HG03457 (cell line): ENCODE measurements around the gene SLC12A7.

Experiments
- ATAC-seq: cut with Tn5 transposase; IDR thresholded peaks from one replicate; pipeline ENCODE4 v1.9.1; 2021; ENCODE audit warnings: moderate number of reproducible peaks; ENCODE audit not compliant: unreplicated experiment

Gene SLC12A7

DNA sequence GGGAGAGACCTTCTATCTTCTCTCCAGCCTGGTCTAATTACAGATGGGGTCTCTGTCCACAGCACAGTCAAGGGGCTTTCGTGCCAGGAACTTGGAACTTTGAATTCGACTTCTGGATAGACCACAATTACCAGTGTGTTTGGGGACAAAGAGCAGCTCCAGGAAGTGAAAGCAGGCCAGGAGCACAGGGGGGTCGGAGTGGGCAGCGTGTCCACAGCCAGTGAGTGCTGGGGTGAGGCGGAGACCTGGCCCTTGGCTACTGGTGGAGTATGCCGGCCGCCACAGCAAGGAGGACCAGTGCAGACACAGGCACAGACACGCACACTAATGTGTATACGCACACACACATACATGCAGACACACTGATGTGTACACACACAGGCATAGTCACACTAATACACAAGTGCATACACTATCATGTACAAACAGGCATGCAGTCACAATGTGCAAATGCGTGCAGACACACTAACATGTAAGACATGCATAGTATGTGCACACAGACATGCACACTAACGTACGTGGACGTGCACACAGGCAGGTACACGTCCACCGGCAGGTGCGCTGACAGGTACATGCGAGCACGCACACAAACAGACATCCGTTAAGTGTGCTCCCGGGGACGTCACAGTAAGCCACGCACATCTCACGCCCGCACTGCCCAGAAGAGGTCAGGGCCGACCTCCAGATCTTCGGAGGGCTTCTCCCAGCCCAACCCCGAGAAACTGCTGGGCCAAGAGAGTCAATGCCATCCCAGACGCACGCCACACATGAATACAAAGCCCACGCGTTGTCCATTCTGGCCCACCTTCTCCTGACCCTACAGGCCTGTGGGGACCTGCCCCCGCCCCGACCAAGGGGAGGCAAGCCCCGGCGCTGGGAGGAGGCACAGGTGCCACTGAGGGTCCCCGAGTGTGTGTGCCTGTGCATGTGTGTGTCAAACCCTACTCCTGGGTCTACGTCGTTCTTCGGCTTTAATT, 56.8 kb downstream of the SLC12A7 start:
- no peak for ATAC-seq

DNA sequence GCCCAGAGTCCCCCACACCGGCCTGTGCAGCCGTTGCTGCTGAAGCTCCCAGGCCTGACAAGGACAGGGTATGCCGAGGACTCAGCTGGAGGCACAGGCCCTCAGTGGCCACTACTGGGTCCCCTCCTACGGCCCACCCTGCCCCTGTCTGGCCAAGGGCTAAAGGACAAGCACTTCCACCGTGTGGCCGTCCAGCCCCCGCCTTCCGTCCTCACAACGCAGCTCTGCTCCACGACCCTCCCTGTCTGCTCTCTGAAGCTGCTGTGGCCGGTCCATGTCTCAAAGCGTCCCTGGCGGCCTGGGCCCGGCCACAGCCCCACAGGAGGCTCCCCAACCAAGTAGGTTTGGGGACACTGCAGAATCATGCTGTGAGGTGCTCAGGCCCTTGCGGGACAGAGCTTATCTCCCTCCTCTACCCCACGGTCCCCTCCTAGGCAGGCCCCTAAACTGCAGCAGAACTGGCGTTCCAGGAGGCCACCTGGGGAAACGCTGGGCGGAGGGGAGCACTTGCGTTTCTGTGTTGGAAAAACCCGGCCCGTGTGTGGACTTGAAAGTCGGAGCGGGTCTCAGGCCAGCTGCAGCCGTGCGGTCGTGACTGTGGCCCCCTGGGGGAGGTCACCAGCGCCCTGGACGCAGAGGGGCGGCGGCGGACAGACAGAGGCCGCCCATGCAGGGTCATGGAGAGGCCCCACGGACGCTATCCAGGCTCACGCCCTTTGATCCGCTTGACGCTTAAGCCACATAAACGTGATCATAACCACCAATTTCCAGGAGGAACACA, 57.7 kb downstream of the SLC12A7 start:
- no peak for ATAC-seq

DNA sequence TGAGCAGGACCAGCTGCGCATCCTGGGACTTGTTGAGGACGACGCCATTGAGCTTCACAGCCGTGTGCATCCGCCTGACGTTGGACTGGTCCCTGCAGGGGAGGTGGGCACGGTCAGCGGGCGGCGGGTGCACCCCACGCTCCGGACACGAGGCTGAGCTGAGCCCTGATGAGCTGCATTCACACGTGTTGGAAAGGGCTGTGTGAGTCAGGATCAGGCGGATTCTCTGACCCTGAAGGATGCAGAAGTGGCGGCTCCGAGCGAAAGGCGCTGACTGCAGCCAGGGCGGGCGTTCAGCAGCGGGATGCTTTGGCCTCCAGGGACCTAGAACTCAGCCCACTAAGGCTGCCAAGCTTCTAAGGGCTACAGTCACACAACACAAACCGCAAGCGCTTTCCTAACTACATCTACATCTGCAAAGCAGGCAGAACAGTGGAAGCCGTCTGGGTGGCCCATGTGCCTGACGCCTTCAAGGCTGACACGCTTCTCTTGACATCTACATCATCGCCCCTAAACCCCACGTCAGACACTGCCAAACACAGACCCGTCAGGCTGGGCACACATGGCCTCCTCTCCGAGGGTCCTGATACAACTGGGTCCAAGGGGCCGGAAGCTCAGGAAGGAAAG, 58.4 kb downstream of the SLC12A7 start:
- no peak for ATAC-seq

DNA sequence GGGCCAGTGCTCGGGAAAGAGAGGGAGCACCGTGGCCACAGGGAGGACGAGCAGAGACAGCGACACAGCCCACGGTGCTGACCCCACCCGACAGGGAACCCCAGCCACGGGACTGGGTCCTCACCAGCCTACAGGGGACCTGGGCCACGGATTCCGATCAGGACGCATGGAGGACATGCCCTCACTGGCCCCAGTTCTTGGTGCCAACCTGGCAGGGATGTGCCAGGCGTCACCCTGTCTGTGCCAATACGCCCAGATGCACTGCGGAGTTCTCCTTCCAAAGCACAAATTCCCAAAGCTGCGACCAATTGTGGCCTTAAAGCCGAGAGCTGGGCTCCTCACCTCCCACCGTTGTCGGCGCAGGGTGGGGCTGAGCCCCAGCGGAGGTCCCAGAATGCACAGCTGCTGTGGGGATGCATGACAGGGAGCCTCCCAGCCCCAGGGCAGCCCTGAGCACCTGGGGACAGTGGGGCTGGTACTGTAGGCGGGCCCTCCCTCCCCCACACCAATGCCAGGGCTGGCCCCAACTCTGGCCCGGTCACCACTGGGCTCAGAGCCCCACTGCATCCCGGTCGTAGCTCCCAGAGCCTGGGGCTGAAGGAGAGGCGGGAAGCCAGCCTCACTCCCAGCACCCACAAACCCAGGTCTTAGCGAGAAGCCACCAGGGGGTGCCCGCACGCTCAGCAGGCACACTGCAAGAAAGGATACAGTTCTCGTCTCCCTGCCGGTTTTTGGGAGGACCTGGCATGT, 59.0 kb downstream of the SLC12A7 start:
- ATAC-seq, result no peak

DNA sequence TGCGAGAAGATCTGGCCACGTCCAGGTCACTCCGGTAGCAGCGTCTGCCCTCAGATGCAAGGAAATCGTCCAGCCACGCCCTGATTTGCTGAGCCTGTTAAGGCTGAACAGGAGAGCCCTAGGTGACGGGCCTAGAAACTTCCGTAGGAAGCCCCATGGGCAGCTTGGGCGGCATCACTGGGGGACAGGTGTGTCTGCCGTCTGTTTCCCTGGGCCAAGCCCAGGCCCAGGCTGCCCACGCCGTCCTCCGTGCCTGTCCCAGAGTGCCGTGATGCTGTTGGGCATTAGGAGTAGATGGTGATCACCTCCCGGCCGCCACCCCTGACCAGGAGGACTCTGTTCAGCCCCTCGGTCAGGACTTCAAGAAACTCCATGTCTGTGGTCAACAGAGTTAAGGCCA, 59.8 kb downstream of the SLC12A7 start:
- ATAC-seq, result no peak

DNA sequence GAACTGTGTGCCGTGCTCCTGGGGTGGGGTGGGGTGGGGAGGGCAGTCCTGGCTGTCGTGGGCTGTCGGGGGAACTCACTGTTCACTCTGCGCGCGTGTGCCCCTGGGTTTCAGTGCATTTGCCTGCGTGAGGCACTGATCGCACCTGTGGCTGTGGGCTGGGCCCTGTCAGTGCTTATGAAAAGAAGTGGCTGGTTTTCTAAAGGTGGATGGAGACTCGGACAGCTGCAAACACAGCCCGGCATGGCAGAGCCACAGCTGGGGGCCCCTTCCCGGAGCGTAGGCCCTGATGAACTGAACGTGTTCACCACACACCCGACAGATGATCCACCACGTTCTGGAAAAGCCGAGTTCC, 60.5 kb downstream of the SLC12A7 start:
- ATAC-seq, result no peak

DNA sequence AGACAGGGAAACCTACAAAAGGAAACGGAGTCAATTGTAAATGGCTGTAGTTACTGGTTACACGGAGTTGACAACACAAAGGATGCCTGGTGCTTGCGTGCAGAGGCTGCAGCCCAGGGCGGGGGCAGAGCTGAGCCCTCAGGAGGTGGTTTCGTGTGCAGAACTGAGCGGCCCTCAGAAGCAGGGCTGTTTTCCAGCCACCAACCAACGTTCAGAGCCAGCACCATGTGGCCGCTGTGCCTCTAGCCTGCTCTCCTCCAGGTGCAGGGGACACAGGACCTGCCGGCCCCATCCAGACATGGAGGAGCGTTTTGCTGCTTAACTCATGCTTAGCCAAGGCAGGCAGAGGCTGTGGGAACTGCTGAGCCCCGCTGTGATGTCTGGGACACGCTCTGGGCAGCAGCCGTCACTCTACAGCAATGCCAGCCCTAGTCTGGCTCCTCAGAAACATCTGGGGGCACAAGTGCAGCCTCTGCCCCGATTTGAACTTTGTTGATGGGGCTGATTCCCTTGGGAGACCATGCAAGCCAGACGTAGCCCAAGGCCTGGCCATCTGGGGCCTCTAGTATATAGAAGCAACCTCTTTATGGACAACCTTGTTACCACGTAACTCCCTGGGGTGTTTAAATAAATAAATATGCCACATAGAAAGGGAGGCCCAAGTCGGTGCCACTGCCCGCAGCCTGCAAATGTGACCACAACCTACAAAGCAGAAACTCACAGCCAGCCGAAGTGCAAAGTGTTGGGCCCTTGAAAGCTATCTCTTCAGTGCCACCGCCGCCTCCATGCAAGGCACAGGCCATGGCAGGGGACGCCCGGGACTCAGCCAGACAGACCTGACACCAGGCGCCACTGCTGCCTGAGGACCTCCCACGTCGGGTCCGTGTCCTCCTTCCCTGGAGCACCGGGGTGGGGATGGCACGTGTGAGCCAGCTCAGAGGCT, 61.2 kb downstream of the SLC12A7 start:
- no peak for ATAC-seq

DNA sequence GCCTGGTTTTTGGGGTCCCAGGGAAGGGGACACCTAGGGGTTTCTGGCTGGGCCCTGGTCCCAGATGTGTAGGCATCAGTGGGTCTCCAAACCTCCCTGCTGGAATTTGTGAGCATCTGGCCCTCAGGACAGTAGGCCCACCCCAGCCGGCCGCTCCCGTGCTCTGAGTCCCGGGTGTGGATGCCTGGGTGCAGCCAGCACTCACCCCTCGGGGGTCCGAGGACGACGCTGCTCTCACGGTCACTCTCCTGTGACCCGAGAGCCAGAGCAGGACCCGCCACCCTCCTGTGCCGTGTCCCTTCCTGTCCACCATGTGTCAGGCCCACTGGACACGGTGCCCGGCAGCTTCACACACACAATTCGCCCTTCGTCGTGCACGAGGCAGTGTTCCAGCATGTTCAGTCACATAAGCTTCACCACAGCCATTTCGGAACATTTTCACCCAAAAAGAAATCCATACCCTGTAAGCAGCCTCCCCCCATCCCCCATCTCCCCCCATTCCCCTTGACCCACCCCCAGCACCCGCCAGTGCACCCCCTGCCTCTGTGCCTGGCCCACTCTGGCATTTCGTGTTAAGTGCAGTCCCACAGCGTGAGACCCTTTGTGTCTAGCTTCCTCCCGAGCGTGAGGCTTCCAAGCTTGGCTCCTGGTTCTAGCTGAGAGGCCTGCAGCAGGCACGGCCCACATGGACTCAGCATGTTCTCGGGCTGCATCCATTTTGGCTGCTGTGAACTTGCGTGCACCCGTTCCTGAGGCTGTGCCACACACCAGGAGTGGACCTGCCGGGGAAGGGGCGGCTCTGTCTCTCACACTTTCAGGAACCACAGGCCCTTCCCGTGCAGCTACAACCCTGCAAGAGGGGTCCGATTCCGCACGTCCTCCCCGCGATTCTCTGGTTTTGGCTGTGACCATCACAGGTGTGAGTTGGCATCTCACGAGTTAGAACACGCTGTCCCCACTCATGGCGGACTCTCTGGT, 62.7 kb downstream of the SLC12A7 start:
- no peak for ATAC-seq

DNA sequence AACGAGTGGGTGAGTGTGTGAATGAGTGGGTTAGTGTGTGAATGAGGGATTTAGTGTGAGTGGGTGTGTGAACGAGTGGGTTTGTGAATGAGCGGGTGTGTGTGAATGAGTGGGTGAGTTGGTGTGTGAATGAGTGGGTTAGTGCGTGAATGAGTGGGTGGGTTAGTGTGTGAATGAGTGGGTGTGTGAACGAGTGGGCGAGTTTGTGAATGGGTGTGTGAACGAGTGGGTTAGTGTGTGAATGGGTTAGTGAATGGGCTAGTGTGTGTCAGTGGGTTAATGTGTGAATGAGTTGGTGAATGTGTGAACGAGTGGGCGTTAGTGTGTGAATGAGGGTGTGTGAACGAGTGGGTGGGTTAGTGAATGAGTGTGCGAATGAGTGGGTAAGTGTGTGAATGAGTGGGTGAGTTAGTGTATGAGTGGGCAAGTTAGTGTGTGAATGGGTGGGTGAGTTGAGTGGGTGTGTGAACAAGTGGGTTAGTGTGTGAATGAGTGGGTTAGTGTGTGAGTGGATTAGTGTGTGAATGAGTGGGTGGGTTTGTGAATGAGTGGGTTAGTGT, 63.6 kb downstream of the SLC12A7 start:
- no peak for ATAC-seq

DNA sequence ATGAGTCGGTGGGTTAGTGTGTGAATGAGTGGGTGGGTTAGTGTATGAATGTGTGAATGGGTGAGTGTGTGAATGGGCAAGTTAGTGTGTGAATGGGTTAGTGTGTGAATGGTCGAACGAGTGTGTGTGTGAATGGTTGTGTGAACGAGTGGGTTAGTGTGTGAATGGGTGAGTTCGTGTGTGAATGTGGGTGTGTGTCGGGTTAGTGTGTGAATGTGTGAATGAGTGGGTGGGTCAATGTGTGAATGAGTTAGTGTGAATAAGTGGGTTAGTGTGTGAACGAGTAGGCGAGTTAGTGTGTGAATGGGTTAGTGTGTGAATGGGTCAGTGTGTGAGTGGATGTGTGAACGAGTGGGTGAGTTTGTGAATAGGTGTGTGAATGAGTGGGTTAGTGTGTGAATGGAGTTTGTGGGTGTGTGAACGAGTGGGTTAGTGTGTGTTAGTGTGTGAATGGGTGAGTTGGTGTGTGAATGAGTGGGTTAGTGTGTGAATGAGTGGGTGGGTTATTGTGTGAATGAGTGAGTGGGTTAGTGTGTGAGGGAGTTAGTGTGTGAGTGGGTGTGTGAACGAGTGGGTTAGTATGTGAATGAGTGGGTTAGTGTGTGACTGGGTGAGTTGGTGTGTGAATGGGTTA, 64.4 kb downstream of the SLC12A7 start:
- ATAC-seq, result no peak

DNA sequence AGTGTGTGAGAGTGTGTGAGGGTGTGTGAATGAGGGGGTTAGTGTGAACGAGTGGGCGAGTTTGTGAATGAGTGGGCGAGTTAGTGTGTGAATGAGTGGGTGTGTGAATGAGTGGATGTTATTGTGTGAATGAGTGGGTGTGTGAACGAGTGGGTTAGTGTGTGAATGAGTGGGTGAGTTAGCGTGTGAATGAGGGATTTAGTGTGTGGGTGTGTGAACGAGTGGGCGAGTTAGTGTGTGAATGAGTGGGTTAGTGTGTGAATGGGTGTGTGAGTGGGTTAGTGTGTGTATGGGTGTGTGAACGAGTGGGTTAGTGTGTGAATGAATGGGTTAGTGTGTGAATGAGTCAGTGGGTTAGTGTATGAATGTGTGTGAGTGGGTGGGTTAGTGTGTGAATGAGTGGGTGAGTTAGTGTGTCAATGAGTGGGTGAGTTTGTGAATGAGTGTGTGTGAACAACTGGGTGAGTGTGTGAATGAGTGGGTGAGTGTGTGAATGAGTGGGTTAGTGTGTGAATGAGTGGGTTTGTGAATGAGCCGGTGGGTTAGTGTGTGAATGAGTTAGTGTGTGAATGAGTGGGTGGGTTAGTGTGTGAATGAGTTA, 65.8 kb downstream of the SLC12A7 start:
- no peak for ATAC-seq

DNA sequence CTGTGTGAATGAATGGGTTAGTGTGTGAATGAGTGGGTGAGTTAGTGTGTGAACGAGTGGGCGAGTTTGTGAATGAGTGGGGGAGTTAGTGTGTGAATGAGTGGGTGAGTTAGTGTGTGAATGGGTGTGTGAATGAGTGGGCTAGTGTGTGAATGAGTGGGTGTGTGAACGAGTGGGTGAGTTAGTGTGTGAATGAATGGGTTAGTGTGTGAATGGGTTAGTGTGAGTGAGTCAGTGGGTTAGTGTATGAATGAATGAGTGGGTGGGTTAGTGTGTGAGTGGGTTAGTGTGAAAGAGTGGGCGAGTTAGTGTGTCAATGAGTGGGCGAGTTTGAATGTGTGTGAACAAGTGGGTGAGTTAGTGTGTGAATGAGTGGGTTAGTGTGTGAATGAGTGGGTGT, 67.7 kb downstream of the SLC12A7 start:
- no peak for ATAC-seq

DNA sequence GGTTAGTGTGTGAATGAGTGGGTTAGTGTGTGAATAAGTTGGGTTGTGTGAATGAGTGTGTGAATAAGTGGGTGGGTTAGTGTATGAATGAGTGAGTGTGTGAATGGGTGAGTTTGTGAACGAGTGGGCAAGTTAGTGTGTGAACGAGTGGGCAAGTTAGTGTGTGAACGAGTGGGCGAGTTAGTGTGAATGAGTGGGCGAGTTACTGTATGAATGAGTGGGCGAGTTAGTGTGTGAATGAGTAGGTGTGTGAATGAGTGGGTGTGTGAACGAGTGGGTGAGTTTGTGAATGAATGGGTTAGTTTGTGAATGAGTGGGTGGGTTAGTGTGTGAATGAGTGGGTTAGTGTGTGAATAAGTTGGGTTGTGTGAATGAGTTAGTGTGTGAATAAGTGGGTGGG, 68.5 kb downstream of the SLC12A7 start:
- ATAC-seq, result no peak

DNA sequence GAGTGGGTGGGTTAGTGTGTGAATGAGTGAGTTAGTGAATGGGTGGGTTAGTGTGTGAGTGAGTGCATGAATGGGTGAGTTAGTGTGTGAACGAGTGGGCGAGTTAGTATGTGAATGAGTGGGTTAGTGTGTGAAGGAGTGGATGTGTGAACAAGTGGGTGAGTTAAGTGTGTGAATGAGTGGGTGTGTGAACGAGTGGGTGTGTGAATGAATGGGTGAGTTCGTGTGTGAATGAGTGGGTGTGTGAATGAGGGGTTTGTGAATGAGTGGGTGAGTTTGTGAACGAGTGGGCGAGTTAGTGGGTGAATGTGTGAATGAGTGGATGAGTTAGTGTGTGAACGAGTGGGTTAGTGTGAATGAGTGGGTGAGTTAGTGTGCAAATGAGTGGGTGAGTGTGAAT, 69.2 kb downstream of the SLC12A7 start:
- no peak for ATAC-seq

DNA sequence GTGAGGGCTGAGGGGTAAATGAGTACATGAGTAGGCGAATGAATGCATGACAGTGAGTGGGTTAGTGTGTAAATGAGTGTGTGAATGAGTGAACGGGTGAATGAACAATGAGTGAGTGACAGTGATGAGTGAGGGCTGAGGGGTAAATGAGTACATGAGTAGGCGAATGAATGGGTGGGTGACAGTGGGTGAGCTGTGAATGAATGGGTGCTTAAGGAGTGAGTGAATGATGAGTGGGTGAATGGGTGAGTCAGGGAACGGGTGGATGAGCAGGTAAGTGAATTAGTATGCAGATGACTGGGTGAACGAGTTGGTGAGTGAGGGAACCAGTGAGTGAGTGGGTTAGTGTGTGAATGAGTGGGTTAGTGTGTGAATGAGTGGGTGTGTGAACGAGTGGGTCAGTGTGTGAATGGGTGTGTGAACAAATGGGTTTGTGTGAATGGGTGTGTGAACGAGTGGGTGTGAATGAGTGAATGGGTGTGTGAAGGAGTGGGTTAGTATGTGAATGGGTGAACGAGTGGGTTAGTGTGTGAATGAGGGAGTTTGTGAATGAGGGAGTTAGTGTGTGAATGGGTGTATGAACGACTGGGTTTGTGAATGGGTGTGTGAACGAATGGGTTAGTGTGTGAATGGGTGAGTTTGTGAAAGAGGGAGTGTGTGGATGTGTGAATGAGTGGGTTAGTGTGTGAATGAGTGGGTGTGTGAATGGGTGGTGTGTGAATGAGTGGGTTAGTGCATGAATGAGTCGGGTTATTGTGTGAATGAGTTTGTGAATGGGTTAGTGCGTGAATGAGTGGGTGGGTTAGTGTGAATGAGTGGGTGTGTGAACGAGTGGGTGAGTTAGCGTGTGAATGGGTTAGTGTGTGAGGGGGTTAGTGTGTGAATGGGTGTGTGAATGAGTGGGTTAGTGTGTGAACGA, 70.4 kb downstream of the SLC12A7 start:
- no peak for ATAC-seq

DNA sequence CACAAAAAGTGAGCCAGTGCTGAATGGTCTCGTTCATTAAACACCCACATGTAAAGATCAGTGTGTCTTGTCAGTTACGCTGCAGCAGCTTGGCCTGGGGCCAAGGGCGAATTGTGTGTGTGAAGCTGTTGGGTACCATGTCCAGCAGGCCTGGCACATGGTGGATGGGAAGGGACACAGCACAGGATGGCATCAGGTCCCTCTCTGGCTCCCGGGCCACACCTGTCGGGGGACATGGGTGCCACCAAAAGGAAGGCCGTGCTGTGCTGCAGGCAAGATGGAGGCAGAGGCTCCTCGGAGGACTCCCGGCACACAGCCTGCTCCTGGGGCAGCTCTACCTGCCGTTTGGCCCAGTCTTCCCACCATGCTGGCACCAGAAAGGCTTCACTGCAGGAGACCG, 71.3 kb downstream of the SLC12A7 start:
- ATAC-seq, result no peak
